Measurements from ENCODE around the gene FRY. TPM values are rescaled to one million over a fixed set of nuclear protein-coding genes. Genes with fewer than 3 reads are reported as not detected.

FRY gene
- total RNA-seq, 2 experiments from 2014 or later = 0.52 to 0.58 TPM

DNA sequence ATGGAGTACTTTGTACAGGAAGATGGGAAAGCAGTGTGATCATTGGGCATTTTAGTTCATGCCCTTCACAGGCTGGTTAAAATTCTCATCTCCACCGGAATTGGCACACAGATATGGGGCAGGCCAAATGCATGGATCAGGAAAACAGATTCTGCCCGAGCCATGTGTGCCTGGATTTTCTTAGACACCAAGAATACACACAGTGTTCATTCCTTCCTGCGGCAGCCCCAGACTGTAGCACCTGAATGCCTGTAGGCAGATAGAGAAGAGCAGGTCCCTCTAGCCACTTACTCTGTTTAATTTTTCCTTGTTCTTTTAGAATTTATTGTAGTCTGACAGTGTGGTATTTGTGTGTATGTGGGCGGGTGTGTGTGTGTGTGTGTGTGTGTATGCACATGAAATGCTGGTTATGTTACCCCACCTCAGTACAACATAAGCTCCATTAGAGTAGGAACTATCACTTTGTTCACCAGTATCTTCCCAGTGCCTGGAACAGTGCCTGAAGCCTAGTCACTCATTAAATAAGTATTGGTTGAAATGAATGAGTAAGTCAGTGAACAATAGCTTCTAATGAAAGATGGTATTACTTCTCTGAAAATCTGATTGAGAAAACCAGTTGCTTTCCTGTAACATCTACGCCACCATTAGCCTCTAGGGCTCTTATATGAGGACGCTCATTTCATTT lies 41.7 kb downstream of the FRY start:
- Mint-ChIP-seq H3K4me1 (no peaks in the 10 kb centered on the region), H3K27me3 (peaks cover 3% of the 10 kb centered on the region), H3K27ac (no peak overlapping the region), H3K4me3 (no peak overlapping the region), H3K9me3 (peaks cover 3% of the 10 kb centered on the region), H3K36me3 (no peaks in the 10 kb centered on the region)
- no peak for DNase-seq

DNA sequence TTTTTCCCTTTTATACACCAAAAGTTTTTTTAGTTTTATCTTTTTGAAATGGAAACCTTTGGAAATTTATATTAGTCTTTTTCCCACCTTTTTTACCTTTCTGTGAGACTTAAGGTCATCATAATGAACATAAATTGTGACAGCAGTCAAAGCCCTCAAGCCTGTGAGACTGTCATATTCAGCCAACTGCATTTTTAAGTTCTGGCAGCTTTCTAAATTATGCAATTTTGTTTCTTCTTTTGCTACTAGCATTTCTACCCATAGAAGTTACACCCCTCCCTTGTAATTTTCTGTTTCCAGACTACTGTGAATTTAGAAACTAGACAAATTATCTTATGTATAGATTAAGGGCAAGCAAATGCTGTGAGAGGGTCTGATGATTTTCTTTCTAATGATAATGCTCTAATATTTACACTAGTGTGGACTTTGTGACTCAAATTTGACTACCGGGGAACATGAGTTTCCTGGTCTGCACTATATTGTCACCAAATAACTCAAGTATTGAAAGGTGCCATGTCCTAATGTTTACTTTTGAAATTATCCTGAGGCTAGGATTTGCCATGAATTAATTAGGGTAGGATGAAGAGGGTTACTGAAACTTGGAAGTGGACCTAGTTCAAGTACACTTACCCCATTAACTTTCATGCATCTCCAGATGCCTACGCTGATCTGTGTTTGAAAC lies 43.7 kb downstream of the FRY start:
- Mint-ChIP-seq H3K9me3 (peaks cover under 1% of the 10 kb centered on the region), H3K27ac (no peak overlapping the region), H3K4me3 (no peak overlapping the region), H3K27me3 (peaks cover under 1% of the 10 kb centered on the region), H3K4me1 (no peaks in the 10 kb centered on the region), H3K36me3 (no peaks in the 10 kb centered on the region)
- no peak for DNase-seq

DNA sequence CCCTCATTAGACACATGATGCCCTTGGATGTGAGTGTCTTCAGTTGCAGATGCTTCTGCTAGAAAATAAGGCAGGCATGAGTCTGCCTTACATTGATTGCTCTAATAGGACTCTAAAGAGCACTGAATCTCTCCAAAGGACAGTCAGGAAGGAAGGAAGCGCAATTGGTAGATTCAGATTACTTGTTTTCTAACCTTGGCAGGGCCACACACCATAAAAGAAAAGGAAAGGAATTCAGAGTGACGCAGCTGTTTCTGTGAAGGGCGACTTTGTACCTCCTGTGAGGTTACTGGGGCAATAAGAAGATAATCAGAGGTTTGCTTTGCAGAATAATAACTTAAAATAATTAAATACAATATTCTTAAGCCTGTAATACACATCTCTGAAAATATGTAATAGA lies 48.0 kb downstream of the FRY start:
- Mint-ChIP-seq H3K4me3 (no peak overlapping the region), H3K27me3 (no peaks in the 10 kb centered on the region), H3K27ac (no peak overlapping the region), H3K36me3 (no peaks in the 10 kb centered on the region), H3K4me1 (no peaks in the 10 kb centered on the region), H3K9me3 (no peaks in the 10 kb centered on the region)
- no peak for DNase-seq

DNA sequence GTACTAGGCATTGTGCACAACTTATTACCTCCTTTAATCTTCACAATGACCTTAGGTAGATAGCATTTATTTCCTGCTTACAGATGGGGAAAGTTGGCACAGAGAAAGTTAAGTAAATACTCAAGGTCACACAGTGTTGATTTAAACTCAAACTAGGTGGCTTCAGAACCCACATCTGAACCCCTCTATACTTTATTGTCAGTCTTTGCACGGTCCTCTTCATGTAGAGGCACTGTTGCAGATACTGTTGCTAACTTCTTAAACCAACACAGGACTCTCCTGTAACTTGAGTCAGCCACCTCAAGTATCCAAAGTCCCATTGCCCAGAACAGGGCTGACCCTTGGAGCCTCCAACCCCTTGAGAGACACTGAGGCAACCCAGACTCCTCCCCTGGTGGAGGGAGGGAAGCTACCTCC lies 48.8 kb downstream of the FRY start:
- no peaks in the 10 kb centered on the region for H3K9me3 Mint-ChIP-seq
- no peak overlapping the region for H3K4me3 Mint-ChIP-seq
- no peak overlapping the region for H3K27ac Mint-ChIP-seq
- no peaks in the 10 kb centered on the region for H3K4me1 Mint-ChIP-seq
- no peaks in the 10 kb centered on the region for H3K36me3 Mint-ChIP-seq
- no peak for DNase-seq
- no peaks in the 10 kb centered on the region for H3K27me3 Mint-ChIP-seq

DNA sequence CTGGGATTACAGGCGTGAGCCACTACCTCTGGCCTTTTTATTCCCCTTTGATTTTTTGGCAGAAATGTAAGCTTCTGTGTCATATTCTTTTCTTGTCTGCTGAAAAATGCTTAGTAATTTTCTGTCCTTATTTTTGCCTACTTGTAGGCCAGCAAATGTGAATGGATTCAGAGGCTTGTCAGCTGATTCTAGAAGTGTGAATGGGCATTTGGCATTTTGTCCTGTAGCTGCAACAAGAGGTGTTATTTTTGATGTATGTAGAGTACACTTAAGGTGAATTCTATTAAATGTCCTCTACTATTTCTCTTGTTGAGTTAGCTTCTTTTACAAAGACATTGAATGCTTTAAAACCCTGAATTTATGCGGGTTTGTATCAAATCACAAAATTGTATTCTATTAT lies 50.0 kb downstream of the FRY start:
- DNase-seq = no peak
- H3K27me3 Mint-ChIP-seq = no peaks in the 10 kb centered on the region
- no peak overlapping the region for H3K27ac Mint-ChIP-seq
- H3K4me3 Mint-ChIP-seq = no peak overlapping the region
- no peaks in the 10 kb centered on the region for H3K36me3 Mint-ChIP-seq
- no peaks in the 10 kb centered on the region for H3K9me3 Mint-ChIP-seq
- H3K4me1 Mint-ChIP-seq = no peaks in the 10 kb centered on the region

GRCh38 chr13:32086366-32086765 lies 54.8 kb downstream of the FRY start:
- H3K9me3 Mint-ChIP-seq = no peaks in the 10 kb centered on the region

GRCh38 chr13:32086791-32087441 lies 55.3 kb downstream of the FRY start:
- Mint-ChIP-seq H3K36me3 (no peaks in the 10 kb centered on the region), H3K27ac (no peak overlapping the region), H3K4me3 (no peak overlapping the region), H3K9me3 (no peaks in the 10 kb centered on the region), H3K27me3 (no peaks in the 10 kb centered on the region), H3K4me1 (no peaks in the 10 kb centered on the region)
- DNase-seq = no peak

More at GRCh38 chr13:32086366-32086765, 54.8 kb downstream of the FRY start:
- H3K4me1 Mint-ChIP-seq = no peaks in the 10 kb centered on the region
- H3K4me3 Mint-ChIP-seq = no peak overlapping the region
- no peak overlapping the region for H3K27ac Mint-ChIP-seq
- DNase-seq = no peak
- H3K36me3 Mint-ChIP-seq = no peaks in the 10 kb centered on the region
- H3K27me3 Mint-ChIP-seq = no peaks in the 10 kb centered on the region

- no peaks in the 10 kb centered on the region for H3K9me3 Mint-ChIP-seq
- no peak overlapping the region for H3K4me3 Mint-ChIP-seq
- H3K36me3 Mint-ChIP-seq = no peaks in the 10 kb centered on the region
- no peak for DNase-seq
- H3K27me3 Mint-ChIP-seq = no peaks in the 10 kb centered on the region
- no peak overlapping the region for H3K27ac Mint-ChIP-seq
- H3K4me1 Mint-ChIP-seq = no peaks in the 10 kb centered on the region
Measured at GRCh38 chr13:32087955-32088747, 56.6 kb downstream of the FRY start.

- no peaks in the 10 kb centered on the region for H3K27me3 Mint-ChIP-seq
- no peaks in the 10 kb centered on the region for H3K36me3 Mint-ChIP-seq
- H3K27ac Mint-ChIP-seq = no peak overlapping the region
- no peaks in the 10 kb centered on the region for H3K9me3 Mint-ChIP-seq
- DNase-seq = no peak
- H3K4me1 Mint-ChIP-seq = no peaks in the 10 kb centered on the region
- H3K4me3 Mint-ChIP-seq = no peak overlapping the region
Measured at GRCh38 chr13:32092496-32092895, 60.9 kb downstream of the FRY start.

DNA sequence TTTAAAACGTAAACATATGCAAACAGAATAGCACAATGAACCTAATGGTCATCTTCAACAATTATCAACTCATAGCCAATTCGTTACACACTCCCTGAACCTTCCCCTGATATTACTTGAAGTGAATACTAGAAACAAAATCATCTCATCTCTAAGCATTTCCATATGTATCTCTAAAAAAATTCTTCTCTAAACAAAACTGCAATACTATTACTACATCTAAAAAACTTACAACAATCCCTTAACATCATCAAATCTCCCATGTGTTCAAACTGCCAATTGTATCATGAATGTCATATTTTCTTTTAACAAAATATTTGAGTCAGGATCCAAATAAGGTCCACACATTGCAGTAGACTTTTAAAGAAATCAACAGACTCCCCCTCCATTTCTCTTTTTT lies 61.4 kb downstream of the FRY start:
- H3K27ac Mint-ChIP-seq = no peak overlapping the region
- no peaks in the 10 kb centered on the region for H3K36me3 Mint-ChIP-seq
- no peak overlapping the region for H3K4me3 Mint-ChIP-seq
- H3K9me3 Mint-ChIP-seq = no peaks in the 10 kb centered on the region
- DNase-seq = no peak
- no peaks in the 10 kb centered on the region for H3K27me3 Mint-ChIP-seq
- H3K4me1 Mint-ChIP-seq = no peaks in the 10 kb centered on the region

- no peaks in the 10 kb centered on the region for H3K36me3 Mint-ChIP-seq
- no peak for DNase-seq
- no peaks in the 10 kb centered on the region for H3K4me1 Mint-ChIP-seq
- H3K4me3 Mint-ChIP-seq = no peak overlapping the region
- no peaks in the 10 kb centered on the region for H3K27me3 Mint-ChIP-seq
- H3K27ac Mint-ChIP-seq = no peak overlapping the region
- H3K9me3 Mint-ChIP-seq = no peaks in the 10 kb centered on the region
Measured at GRCh38 chr13:32098272-32098671, 66.7 kb downstream of the FRY start.

- Mint-ChIP-seq H3K4me1 (no peaks in the 10 kb centered on the region), H3K36me3 (no peaks in the 10 kb centered on the region), H3K27me3 (no peaks in the 10 kb centered on the region), H3K27ac (no peak overlapping the region), H3K4me3 (no peak overlapping the region), H3K9me3 (no peaks in the 10 kb centered on the region)
- DNase-seq = no peak
Measured at GRCh38 chr13:32105653-32106313, 74.2 kb downstream of the FRY start.

DNA sequence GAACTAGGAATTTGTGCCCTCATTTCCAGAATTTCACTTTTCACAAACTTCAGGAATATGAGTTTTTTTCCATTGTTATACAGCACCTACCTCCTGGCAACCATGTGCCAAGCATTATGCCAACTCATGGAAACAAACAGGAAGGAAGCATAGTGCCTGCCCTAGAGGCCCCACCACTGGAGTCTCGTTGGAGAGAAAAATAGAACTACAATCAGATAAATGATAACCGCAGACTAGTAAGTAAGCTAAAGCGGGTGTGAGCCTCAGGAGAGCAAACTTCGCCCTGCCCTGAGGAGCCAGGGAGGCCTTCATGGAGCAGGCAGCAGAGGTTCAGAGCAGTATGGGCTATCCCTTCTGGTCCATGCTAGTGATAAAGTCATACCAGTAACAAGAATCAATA lies 75.9 kb downstream of the FRY start:
- Mint-ChIP-seq H3K4me3 (no peak overlapping the region), H3K9me3 (no peaks in the 10 kb centered on the region), H3K27ac (no peak overlapping the region), H3K4me1 (no peaks in the 10 kb centered on the region), H3K36me3 (no peaks in the 10 kb centered on the region), H3K27me3 (no peaks in the 10 kb centered on the region)
- no peak for DNase-seq

DNA sequence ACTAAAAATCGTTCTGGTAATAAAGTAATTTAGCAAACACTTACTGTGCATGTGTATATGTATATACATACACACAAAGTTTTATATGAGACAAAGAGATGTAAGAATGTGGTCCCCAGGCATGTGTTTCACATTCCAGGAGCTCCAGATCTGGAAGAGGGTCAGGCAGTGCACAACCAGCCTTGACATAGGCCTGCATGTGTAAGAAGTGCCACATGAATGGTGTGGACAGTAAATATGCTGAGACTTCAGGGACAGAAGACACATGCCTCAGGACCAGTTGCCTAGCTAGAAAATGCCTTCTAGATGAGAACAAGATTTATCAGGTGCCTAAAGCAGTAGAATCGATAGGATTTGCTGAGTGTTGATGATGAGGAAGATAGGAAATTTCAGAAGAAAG lies 76.4 kb downstream of the FRY start:
- H3K36me3 Mint-ChIP-seq = no peaks in the 10 kb centered on the region
- H3K4me1 Mint-ChIP-seq = no peaks in the 10 kb centered on the region
- H3K9me3 Mint-ChIP-seq = no peaks in the 10 kb centered on the region
- no peak overlapping the region for H3K4me3 Mint-ChIP-seq
- no peak overlapping the region for H3K27ac Mint-ChIP-seq
- DNase-seq = no peak
- H3K27me3 Mint-ChIP-seq = no peaks in the 10 kb centered on the region

GRCh38 chr13:32113532-32113931 lies 82.0 kb downstream of the FRY start:
- Mint-ChIP-seq H3K4me1 (peaks cover 13% of the 10 kb centered on the region), H3K27ac (no peak overlapping the region), H3K9me3 (no peaks in the 10 kb centered on the region), H3K36me3 (no peaks in the 10 kb centered on the region), H3K4me3 (no peak overlapping the region), H3K27me3 (no peaks in the 10 kb centered on the region)
- DNase-seq = no peak
